ENCODE data around the gene GARIN5B.

- TF ChIP-seq FOXM1 (IDR thresholded peaks at IDR 0.05; ENCODE audit: borderline replicate concordance) (no peak), NFRKB (IDR thresholded peaks at IDR 0.05) (no peak)
Measured at GRCh38 chr19:55353356-55353802, 9.7 kb downstream of the GARIN5B start.

All from HEK293T (cell line).